Measurements from ENCODE around the gene LANCL3.

DNA sequence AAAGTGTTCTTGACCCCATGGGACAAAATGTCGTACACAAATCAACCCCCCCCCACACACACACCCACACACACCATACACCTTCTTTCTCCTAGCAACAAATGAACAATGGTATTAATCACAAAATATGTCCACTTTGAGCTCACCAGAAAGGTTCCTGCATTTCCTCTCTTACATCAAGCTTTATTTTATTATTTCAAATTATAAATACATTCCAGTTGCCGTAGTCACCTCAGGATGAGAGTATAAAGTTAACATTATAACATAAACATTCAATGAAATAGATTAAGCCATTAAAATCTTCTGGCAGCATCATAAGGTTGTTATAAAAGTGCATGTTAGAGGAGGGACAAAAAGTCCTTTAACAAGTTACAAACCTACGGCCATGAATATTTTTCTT, 121.5 kb downstream of the LANCL3 start:
- TF ChIP-seq, protein P1, sequence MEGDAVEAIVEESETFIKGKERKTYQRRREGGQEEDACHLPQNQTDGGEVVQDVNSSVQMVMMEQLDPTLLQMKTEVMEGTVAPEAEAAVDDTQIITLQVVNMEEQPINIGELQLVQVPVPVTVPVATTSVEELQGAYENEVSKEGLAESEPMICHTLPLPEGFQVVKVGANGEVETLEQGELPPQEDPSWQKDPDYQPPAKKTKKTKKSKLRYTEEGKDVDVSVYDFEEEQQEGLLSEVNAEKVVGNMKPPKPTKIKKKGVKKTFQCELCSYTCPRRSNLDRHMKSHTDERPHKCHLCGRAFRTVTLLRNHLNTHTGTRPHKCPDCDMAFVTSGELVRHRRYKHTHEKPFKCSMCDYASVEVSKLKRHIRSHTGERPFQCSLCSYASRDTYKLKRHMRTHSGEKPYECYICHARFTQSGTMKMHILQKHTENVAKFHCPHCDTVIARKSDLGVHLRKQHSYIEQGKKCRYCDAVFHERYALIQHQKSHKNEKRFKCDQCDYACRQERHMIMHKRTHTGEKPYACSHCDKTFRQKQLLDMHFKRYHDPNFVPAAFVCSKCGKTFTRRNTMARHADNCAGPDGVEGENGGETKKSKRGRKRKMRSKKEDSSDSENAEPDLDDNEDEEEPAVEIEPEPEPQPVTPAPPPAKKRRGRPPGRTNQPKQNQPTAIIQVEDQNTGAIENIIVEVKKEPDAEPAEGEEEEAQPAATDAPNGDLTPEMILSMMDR (IDR thresholded peaks at IDR 0.05; ENCODE audit: insufficient read depth, low read length): no peak
- TF ChIP-seq POLR2AphosphoS5 (IDR thresholded peaks at IDR 0.05; ENCODE audit: low read depth) (no peak), SPI1 (IDR thresholded peaks at IDR 0.05; ENCODE audit: borderline replicate concordance, low read depth) (no peak), GABPA (IDR thresholded peaks at IDR 0.05; ENCODE audit: low read depth) (no peak)
- TF ChIP-seq, protein P2, sequence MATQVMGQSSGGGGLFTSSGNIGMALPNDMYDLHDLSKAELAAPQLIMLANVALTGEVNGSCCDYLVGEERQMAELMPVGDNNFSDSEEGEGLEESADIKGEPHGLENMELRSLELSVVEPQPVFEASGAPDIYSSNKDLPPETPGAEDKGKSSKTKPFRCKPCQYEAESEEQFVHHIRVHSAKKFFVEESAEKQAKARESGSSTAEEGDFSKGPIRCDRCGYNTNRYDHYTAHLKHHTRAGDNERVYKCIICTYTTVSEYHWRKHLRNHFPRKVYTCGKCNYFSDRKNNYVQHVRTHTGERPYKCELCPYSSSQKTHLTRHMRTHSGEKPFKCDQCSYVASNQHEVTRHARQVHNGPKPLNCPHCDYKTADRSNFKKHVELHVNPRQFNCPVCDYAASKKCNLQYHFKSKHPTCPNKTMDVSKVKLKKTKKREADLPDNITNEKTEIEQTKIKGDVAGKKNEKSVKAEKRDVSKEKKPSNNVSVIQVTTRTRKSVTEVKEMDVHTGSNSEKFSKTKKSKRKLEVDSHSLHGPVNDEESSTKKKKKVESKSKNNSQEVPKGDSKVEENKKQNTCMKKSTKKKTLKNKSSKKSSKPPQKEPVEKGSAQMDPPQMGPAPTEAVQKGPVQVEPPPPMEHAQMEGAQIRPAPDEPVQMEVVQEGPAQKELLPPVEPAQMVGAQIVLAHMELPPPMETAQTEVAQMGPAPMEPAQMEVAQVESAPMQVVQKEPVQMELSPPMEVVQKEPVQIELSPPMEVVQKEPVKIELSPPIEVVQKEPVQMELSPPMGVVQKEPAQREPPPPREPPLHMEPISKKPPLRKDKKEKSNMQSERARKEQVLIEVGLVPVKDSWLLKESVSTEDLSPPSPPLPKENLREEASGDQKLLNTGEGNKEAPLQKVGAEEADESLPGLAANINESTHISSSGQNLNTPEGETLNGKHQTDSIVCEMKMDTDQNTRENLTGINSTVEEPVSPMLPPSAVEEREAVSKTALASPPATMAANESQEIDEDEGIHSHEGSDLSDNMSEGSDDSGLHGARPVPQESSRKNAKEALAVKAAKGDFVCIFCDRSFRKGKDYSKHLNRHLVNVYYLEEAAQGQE (IDR thresholded peaks at IDR 0.05; ENCODE audit: insufficient replicate concordance, low read depth): no peak

Data from HL-60 (cell line).